ENCODE results near the gene TSPAN15.

The TSPAN15 gene

DNA sequence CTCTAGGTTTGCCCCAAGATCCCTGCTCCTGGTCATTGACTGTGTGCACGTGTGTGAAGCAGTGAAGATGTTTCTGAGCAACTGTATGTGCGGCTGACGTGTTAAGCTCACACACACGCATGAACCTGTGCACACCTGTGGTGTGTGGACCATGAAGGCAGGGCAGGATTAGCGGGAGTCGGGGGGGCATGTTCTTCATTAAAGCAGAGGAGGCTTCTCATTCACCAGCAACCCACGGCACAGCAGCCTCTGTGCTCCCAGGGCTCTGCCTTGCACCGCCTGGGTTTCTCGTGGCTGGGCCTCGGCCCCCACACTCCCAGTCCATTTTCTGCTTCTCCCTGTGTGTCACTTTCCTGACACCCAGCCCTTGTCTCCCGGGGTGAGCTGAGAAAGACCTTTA lies 33.7 kb upstream of the TSPAN15 start:
- DNase-seq (ENCODE audit: low read depth in 2 of 2), result no peak

DNA sequence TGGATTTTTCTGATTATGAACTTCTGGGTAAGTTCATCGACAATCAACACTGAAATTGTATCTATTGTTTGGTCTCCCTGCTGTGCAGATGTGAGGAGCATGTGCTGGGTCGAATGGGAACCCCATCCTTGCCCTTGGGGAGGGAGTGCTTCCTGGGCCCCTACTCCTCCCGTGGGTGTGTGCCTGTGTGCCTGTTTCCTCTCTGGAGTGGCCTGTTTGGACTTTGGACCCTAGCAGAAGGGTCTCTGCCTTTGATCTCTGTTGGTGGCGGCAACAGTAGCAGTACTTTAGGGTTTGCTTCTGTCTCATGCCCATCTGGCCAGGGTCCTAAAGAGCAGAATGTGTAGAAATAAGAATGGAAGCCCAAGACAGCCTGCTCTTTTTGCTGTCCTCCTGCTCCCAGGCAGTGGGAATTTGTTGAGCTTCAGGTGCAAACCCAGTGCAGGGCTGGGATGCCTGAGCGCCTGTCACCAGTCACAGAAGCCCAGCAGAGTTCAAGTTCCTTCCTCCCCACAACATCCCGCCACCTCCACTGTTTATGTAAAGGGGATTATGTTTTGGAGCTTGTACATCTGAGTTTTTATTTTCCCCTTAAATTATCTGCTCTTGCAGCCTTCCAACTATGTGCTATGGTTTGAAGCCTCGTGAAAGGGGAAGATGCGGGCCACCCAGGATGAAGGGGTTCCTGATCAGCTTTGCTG lies 33.1 kb upstream of the TSPAN15 start:
- no peak for DNase-seq (ENCODE audit: low read depth in 2 of 2)

DNA sequence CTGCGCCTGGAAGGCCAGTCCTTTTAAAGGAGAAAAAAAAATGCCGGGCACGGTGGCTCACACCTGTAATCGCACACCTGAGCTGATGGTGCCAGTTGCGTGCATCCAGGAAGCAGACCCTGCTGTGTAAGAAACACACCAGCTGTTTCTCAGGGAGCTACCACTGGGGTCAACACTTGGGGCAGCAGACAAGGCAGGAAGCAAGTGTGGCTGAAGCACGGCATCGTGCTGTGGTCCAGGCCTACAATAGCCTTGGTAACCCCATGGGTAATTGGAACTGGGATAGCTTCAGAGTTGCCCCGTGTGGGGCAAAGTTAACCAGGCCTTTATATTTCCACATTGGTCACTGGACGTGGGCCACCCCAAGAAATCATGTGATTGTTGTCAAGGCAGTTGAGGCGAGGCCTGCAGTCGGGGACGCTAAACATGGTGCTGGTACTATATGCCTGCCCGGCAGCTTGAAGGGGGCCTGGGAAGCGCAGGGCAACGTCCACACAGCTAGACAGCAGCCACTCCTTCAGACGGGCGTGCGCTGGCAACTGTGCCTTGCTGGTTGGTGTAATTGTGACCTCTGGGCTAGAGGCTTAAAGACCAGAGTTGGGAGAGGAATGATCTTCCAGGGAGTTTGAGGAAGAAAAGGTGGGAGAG lies 32.0 kb upstream of the TSPAN15 start:
- no peak for DNase-seq (ENCODE audit: low read depth in 2 of 2)

DNA sequence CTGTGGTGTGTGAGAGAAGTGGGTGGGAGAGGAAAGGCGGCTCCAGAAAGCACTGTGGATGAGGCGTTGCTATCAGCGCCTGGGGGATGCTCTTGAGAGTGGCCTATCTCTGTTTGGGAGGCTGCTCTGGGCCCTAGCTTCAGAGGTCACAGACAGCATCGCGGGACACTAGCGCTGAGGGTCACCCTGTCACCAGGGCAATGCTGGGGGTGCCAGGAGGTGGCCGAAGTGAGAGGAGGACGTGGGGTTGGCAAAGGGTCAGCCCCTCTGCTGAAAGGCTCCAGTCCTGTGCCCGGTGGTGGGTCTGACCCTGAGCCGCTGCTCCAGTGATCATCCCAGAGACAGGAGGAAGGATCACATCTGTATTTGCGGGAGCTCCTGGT lies 31.5 kb upstream of the TSPAN15 start:
- DNase-seq (ENCODE audit: low read depth in 2 of 2), result no peak

DNA sequence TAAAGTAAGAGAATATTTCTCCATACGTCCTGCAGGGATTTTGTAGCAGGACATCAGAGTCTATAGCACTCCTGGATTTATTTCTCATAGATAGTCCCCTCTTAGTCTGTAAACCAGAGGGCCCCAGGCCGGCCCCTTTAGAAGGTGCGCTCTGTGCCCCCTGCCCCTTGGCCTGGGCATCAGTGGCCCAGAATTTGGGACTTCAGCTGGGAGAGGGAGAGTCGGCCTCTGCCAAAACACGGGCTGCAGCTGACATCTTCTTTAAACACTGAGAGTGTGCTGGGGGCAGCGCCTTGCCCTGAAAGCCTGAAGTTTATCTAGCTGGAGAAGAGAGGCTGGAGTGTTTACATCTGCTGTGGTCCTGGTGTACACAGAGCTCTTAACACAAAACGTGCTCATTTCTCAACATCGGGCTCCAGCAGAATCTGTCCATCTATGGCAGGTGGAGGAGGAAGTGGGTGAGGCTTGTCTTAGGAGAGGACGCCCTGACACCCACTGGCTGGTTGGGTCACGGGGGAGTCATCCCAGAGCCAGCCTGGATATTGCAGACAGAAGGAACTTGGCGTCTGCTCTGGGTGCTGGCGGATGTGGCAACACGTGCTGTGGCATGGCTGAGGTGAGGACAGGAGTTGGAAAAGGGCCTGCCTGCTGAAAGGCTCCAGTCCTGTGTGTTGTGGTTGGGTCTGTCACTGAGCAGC lies 29.5 kb upstream of the TSPAN15 start:
- DNase-seq (ENCODE audit: low read depth in 2 of 2), result no peak

DNA sequence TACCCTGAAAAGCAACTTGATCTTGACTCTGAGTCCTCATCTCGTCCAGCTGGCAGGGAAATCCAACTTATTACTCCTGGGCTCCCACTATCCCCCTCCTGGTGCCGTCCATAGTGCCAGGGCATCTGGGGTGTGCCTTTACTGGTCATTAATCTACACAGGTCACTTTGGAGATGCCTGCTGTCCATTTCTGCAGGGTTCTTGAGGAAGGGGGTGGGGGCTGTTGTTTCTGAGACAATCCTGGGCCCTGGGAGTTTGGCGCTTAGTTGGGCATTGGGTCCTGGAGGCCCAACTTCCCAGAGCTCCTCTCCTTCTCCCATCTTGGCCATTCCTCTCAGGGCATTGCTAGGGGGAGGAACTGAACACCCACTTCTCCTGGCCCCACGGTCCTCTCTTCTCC lies 28.6 kb upstream of the TSPAN15 start:
- no peak for DNase-seq (ENCODE audit: low read depth in 2 of 2)

DNA sequence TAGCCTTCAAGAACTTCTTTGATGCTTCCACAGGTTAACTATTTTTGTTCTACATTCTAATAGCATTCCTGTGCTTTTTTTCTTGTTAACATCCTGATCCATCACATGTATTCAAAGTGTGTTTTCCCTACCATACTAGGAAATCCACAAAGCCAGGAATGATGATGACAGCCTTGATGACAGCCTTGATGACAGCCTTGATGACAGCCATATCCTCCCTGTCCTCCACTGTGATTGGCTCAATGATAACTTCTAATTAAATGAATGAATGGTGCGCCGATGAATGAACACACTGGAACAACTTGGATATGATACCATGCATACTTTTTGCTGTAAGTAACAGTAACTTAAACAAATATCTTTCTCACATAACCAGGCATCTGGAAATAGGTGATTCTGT lies 26.2 kb upstream of the TSPAN15 start:
- no peak for DNase-seq (ENCODE audit: low read depth in 2 of 2)

DNA sequence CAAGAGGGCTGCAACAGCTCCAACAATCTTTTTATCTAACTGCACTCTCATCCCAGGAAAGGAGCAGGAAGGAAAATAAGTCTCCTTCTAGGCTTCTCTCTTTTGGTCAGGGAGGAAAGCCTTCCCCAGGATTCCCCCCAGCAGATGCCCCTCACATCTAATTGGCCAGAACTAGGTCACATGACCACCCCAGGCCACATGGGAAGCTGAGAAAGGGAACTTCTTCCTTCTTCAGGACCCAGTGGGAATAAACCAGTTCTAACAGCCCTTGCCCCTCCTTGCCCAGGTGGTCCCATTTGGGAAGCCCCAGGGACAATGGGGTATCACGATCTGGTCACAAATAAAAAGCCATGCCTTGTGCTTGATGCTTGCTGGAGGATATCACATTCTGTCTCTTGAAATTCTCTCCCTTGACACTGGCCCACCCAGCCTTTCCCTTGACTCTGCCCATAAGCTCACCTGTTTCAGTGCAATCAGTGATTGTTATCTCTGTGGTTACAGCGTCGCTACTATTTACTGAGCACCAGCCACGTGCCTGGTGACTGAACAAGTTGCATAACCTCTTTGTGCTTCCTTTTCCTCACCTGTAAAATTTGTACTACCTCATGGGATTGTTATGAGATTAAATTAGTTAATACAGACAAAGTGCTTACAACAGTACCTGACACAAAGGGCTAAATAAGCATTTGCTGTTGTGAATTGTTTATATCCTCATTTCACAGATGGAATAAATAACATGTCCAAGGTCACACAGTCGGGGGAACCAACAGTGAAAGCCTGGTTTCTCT lies 25.6 kb upstream of the TSPAN15 start:
- DNase-seq (ENCODE audit: low read depth in 2 of 2), result no peak

DNA sequence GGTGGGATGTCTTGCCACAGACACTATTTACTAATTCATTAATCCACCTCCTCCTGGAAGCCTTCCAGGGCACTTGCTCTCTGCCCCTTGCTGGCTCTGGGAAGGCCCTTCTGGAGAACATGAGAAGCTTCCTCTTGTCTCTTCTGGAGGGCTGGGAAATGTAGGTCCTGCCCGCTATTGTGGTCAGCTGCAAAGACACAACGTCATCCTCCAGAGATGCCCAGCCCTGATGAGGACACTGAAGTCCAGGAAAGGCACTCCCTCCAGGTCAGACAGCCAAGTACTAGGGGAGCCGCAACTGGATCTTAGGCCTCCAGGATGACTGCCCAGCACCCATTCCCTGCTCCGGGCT lies 24.9 kb upstream of the TSPAN15 start:
- DNase-seq (ENCODE audit: low read depth in 2 of 2), result no peak

DNA sequence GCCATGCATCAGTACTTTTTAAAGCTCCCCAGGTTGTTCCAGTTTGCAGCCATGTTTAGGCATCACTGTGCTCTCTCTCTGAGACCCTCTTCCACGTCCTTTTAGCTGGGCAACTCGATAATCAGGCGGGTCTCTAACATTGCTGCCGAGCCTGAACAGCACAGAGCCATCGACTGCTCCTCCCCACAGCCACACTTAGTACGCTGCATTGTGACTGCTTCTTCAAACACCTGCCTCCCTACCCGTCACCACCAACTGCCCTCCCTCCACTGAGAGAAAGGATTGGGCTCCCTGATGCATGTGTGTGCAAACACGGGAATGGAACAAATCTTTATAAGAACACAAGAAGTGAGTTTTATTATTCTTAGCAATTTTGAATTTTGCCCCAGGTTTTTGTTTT lies 23.1 kb upstream of the TSPAN15 start:
- DNase-seq (ENCODE audit: low read depth in 2 of 2), result no peak

DNA sequence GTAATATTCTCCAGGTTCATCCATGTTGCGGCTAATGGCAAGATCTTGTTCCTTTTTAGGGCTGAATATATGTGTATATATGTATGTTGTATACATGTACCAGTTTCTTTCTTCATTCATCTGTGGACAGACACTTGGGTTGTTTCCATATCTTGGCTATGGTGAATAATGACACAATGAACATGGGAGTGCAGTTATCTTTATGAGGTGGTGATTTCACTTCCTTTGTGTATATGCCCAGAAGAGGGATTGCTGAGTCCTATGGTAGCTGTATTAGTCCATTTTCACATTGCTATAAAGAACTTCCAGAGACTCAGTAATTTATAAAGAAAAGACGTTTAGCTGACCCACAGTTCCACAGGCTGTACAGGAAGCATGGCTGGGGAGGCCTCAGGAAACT lies 17.1 kb upstream of the TSPAN15 start:
- DNase-seq (ENCODE audit: low read depth in 2 of 2), result no peak

DNA sequence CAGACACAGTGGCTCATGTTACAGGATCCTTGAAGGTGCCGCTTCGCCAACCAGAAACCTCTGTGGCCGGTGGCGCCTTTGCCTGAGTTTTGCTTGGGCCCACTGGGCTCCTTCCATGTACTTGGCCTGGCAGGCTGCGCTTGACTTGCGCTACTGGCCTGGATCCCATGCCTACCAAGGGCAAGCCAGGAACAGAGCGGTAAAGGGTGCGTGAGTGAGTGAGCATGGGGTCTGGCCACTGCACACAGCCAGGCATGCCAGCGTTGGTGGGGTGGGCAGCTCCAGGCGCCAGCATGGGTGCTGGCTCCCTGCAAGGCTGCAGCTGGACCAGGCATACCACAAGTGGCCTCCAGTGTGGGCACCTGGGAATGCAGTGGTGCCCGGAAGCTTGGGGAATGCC lies 16.3 kb upstream of the TSPAN15 start:
- DNase-seq (ENCODE audit: low read depth in 2 of 2), result no peak

DNA sequence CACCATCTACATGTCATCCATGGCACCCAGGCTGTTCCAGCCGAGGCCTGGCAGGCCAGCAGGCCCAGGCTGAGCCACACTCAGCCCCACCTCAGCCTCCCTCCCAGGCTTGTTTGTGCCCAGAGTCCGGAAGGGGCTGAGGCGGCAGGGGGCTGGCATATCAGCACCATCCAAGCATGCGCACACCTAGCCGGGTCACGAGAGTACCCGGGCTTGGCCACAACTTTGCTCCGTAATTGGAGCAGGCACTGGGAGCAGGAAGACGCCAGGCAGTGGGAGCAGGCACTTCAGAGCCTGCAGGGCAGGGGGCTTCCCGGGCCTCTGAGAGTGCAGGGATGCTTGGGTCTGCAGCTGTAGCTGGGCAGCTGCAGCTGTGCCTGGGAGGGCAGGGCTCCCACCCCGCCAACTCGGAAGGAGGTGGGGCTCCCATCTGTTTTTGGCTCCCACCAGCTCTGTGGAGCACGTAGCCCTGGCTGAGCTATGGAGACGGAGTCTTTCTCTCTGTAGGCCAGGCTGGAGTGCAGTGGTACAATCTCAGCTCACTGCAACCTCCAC lies 15.2 kb upstream of the TSPAN15 start:
- DNase-seq (ENCODE audit: low read depth in 2 of 2), result no peak

DNA sequence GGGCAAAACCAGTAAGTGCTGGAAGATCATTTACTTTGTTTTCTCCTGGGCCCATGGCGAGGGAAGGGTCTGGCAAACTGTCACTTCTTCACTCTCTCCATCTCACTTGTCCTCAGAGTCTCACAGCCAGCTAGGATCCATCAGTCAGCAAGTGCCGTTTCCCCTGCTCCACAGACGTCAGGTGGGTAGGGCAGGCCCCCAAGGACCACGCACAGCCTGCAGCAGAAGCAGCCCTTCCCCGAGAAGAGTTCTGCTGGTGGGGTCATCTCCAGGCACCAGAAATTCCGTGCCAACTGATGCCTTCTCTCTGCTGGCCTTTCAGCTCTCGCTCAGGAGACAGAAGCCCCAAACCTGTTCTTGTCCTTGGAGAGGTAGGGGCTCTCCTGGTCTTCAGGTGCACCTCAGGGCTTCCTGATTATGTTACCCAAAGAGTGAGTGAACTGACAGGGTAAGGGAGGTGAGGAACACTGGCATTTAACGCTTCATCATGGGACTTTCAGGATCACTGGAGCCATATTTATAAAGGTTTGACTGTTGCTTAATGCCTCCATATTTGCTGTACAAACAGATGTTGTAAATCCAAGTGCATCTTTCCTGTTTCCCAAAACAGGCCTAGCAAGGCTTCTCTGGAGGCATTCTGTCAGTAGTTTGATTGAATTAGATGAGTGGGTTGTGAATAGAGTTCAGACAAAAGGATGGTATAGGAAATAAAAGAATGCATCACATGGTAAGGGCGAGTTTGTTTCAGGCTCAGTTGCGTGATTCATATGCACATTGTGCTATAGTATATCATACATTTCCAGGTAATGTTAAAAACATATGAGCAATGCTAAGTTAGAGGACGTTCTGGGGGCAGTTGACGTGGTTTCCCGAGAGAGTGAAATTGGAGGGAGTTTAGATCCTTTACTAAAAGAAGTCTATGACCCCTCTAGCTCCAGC lies 13.7 kb upstream of the TSPAN15 start:
- no peak for DNase-seq (ENCODE audit: low read depth in 2 of 2)

DNA sequence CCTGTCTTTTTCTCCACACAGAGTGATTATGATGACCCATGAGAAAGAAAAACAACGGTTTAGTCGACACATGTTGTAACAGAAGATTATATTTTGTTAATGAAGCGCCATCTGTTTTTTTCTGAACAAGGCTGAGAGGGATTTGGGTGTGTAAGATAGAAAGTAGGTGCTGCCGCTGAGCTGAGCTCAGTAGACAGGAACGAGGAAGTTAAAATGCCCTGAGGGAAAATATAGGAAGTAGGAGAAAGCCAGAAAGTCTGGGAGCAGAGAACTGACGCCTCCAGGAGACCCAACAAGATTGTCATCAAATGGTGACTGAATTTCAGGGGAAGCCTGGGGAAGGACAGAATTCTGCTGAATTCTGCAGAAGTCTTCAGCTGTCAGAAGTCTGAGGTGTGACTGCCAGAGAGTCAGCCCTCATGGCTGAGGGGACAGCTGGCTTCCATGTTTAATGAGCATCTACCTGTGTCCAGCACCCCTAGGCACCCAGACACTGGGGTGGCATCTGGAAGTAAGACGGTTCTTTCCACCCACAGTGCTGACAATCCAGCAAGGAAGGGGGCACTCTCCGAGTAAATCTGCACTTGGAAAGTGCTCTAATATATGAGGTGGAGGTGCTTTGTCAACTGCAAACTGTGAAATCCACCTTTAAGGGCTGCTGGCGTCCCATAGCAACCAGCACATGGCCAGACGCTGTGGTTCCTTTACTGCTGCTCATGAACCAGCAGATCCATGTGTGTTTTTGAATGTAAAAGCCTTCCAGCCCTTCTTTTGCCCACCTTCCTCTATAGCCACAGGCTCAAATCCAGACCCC lies 12.5 kb upstream of the TSPAN15 start:
- DNase-seq (ENCODE audit: low read depth in 2 of 2), result no peak

DNA sequence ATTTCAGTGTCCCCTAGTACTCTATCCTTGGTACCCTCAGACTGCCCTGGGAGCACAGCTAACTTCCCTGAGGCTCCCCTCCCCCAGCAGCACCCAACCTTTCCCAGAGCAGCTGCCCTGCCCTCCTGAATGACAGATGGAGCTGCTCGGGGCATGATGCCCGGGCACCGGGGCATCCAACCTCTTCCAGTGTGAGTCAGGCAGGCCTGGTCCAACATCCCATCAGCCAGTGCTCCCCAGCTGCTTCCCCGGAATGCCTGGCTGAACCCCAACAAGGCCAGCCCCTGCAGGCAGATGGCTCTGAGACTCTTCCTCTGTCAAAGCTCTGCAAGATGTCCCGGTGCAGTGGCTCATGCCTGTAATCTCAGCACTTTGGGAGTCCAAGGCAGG lies 11.9 kb upstream of the TSPAN15 start:
- DNase-seq (ENCODE audit: low read depth in 2 of 2), result no peak

DNA sequence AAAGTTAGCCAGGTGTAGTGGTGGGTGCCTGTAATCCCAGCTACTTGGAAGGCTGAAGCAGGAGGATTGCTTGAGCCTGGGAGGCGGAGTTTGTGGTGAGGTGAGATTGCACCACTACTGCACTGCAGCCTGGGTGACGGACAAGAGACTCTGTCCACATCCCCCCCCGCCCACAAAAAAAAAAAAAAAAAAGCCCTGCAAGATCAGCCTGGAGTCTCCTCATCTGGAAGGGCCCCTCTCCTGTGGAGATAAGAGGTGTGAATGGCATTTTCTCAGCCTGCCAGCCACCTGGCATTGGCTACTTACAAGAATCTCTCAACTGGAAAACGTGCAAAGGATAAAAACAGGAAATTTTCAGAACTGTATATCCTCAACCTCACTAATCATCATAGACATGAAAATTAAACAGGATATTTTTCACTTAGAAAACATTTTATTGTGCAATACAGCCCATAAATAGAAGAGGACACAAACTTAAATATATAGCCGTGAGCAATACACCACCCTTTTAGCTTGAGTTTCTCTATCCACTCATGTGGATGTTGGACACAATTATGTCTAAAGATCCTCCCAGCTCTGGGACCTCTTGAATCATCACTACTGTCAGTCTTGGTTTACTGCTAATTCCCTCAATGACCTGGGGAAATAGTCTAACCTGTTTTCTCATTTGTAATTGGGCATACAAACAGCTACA lies 11.3 kb upstream of the TSPAN15 start:
- DNase-seq (ENCODE audit: low read depth in 2 of 2), result no peak

DNA sequence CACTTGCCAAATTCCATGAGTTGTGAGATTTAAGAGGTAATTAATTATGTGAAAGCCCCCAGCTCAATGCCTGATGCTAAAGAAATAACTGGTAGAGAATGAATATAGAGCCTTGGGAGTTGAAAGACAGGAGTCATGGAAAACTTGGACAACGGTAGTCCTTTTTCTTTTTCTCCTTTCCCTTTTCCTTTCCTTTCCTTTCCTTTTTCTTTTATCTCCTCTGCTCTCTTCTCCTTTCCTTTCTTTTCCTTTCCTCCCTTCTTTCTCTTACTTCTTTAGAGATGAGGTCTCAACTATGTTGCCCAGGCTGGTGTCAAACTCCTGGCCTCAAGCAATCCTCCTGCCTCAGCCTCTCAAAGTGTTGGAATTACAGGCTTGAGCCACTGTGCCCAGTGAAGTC lies 7.9 kb upstream of the TSPAN15 start:
- DNase-seq (ENCODE audit: low read depth in 2 of 2), result no peak

DNA sequence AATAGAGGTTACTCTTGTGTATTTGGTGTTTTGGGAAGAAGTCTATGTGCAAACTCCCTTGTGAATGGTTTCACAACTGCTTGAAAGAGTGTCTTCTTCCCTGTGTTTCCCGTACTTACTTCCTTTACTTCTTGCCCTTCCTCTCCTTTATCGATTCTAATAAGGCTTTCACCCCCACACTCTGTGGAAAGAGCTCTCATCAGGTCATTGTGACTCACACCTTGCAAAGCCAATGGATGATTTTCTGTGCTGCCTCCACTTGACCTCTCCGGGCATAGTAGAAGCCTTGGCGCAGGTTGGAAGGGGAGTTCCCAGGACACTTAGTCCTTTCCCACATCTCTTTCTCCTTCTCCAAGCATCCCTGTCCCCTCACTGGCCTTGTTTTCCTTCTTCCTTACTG lies 6.2 kb upstream of the TSPAN15 start:
- DNase-seq (ENCODE audit: low read depth in 2 of 2), result no peak

DNA sequence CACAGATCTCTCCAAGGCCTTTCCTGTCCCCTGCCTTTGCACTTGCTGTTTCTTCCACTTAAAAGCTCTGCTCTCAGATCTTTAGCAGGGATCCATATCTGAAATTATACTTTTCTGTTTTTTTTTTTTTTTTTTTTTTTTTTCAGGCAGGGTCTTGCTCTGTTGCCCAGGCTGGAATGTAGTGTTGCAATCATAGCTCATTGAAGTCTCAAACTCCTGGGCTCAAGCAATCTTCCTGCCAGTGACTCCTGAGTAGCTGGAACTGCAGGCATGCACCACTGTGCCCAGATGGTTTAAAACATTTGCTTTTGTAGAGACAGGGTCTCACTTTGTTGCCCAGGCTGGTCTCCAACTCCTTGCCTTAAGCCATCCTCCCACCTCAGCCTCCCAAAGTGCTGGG lies 5.0 kb upstream of the TSPAN15 start:
- no peak for DNase-seq (ENCODE audit: low read depth in 2 of 2)

All from stimulated activated CD8-positive, alpha-beta memory T cell treated with anti-CD3 and anti-CD28 coated beads, Interleukin-2, amount 100 ng/mL, for 48 hours (primary cell).